ENCODE data around the gene NTNG1. TPM values are rescaled to one million over a fixed set of nuclear protein-coding genes. Genes with fewer than 3 reads are reported as not detected.

The NTNG1 gene
- total and polyA plus RNA-seq, 2 of the 8 experiments (the other 6 are each of a cell fraction or from before 2014, with no cell fraction given): 1.2 to 4.1 TPM

GRCh38 chr1:107181253-107181969 is 40.6 kb downstream of the NTNG1 start:
- DNase-seq (ENCODE audit: low read depth in 1 of 2, low spot score in 2 of 2): no peak
- Histone ChIP-seq H3K79me1 (ENCODE audit: low read depth, low read length) (no peaks in the 10 kb centered on the region), H3K27me3 (replicated peaks in 1 of 4; ENCODE audit: control insufficient read depth in 3 of 4, extremely low read depth in 1 of 4, insufficient read depth in 3 of 4, low read length in 3 of 4) (no peaks in the 10 kb centered on the region), H3K27ac (ENCODE audit: low read depth, low read length) (no peak overlapping the region), H3K79me2 (ENCODE audit: control insufficient read depth in 1 of 2, insufficient read depth in 2 of 2, low read length in 2 of 2) (no peaks in the 10 kb centered on the region), H2AK5ac (ENCODE audit: low read depth, low read length) (no peak overlapping the region), H2BK5ac (ENCODE audit: low read depth, low read length) (no peak overlapping the region), H3K14ac (ENCODE audit: insufficient read length) (no peak overlapping the region), H3K36me3 (ENCODE audit: control insufficient read depth in 2 of 4, insufficient read depth in 4 of 4, low read length in 3 of 4) (no peaks in the 10 kb centered on the region), H2BK20ac (ENCODE audit: low read length) (no peak overlapping the region), H3K9me3 (ENCODE audit: insufficient read depth in 2 of 2, low read depth in 1 of 2, low read length in 1 of 2) (no peaks in the 10 kb centered on the region), H2BK120ac (replicated peaks; ENCODE audit: low read depth, low read length) (no peak overlapping the region), H3K4me2 (ENCODE audit: insufficient read depth in 1 of 2, low read depth in 2 of 2, low read length in 2 of 2) (peak overlapping the region; percentile 40 to 65; a peak in 3 of 4 replicates), H2AFZ (ENCODE audit: low read length) (no peak overlapping the region), H4K8ac (ENCODE audit: extremely low read depth, insufficient read depth, low read length) (no peak overlapping the region), H4K5ac (ENCODE audit: insufficient read length, low read depth, low read length) (peak overlapping the region; percentile 57), H3K4me1 (replicated peaks in 1 of 4; ENCODE audit: control insufficient read depth in 3 of 4, insufficient read depth in 4 of 4, low read length in 3 of 4) (peaks cover 0 to 5% (median 4%) of the 10 kb centered on the region in 4 experiments; a peak in 2 of 7 replicates), H2BK15ac (ENCODE audit: low read length) (no peak overlapping the region), H3K56ac (replicated peaks; ENCODE audit: insufficient read length, low read depth, low read length) (no peak overlapping the region), H4K20me1 (replicated peaks in 1 of 2; ENCODE audit: control insufficient read depth in 1 of 2, insufficient read depth in 2 of 2, low read length in 2 of 2) (no peaks in the 10 kb centered on the region), H2BK12ac (ENCODE audit: low read depth, low read length) (no peak overlapping the region), H3K4ac (replicated peaks; ENCODE audit: insufficient read length, low read depth, low read length) (no peak overlapping the region), H3K18ac (ENCODE audit: extremely low read depth, low read length) (no peak overlapping the region), H3K23me2 (ENCODE audit: low read depth, low read length) (no peaks in the 10 kb centered on the region), H4K91ac (replicated peaks; ENCODE audit: insufficient read length, low read length) (no peak overlapping the region), H3K23ac (ENCODE audit: insufficient read length) (no peak overlapping the region), H3K4me3 (ENCODE audit: extremely low read depth in 1 of 4, insufficient read depth in 2 of 4, low read depth in 3 of 4, low read length in 4 of 4) (peak overlapping the region in 1 of 4 experiments; percentile 13; a peak in 1 of 8 replicates), H3K9ac (replicated peaks in 1 of 4; ENCODE audit: extremely low read depth in 1 of 4, low read depth in 3 of 4, low read length in 3 of 4) (no peak overlapping the region)
- whole genome bisulfite sequencing, 2 experiments (ENCODE audit: extremely low coverage in 1 of 2, insufficient coverage in 1 of 2, insufficient read length in 1 of 2, insufficient replicate concordance in 2 of 2, low coverage in 1 of 2, low lambda C conversion rate in 2 of 2, missing lambda C conversion rate in 1 of 2): 11% methylated on average over 5 of the region's 5 CpGs; no CpG with 5 or more reads in 1 of the 2 experiments
- POLR2A ChIA-PET (ENCODE audit: partially characterized antibody): no interaction called here
- TF ChIP-seq SIN3A (conservative IDR thresholded peaks at IDR 0.05 in 1 of 2, IDR thresholded peaks at IDR 0.05 in 1 of 2; ENCODE audit: low read depth in 1 of 2, low read length in 2 of 2) (no peak), GTF2F1 (IDR thresholded peaks at IDR 0.05; ENCODE audit: borderline replicate concordance, low read depth, low read length) (no peak), TEAD4 (IDR thresholded peaks at IDR 0.05; ENCODE audit: low read depth, low read length) (no peak)
- FAIRE-seq: no peak
- CTCF ChIA-PET (ENCODE audit: partially characterized antibody): interaction anchor here (4.3 kb wide), 1 partner anchor 15 kb away, joined by 19 read pairs; no protein-coding TSS in a partner anchor
